ENCODE measurements around the gene CCDC148.

DNA sequence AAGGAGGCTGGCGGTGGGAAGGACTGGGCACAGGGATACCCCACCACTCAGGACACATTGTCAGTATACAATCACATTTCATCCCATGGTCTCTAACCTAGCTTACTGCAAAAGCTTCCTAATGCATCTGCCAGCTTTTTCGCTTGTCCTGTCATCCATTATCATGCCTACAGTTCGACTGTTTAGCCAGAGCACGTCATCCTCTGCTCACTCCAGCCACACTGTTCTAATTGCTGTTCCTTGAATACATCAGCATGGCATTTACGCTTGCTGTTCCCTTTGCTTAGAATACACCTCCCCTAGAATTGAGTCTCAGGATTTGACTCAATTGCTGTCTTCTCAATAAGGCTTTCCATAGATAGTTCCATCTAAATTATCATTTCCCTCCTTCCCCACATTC lies 166.3 kb downstream of the CCDC148 start:
- TF ChIP-seq, protein P1, sequence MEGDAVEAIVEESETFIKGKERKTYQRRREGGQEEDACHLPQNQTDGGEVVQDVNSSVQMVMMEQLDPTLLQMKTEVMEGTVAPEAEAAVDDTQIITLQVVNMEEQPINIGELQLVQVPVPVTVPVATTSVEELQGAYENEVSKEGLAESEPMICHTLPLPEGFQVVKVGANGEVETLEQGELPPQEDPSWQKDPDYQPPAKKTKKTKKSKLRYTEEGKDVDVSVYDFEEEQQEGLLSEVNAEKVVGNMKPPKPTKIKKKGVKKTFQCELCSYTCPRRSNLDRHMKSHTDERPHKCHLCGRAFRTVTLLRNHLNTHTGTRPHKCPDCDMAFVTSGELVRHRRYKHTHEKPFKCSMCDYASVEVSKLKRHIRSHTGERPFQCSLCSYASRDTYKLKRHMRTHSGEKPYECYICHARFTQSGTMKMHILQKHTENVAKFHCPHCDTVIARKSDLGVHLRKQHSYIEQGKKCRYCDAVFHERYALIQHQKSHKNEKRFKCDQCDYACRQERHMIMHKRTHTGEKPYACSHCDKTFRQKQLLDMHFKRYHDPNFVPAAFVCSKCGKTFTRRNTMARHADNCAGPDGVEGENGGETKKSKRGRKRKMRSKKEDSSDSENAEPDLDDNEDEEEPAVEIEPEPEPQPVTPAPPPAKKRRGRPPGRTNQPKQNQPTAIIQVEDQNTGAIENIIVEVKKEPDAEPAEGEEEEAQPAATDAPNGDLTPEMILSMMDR (conservative IDR thresholded peaks at IDR 0.05; ENCODE audit: low read depth, low read length), result no peak
- TF ChIP-seq EZH2 (IDR thresholded peaks at IDR 0.05; ENCODE audit: low read length, unreplicated experiment), result no peak

All from PC-3 (cell line).